ENCODE data around the gene SMIM24. TPM values are rescaled to one million over a fixed set of nuclear protein-coding genes. Genes with fewer than 3 reads are reported as not detected.
"Not testable (repeated sequence)": the region's sequence is repeated elsewhere in the genome, so short reads cannot be mapped to it uniquely, and the experiment has no call there.

SMIM24 gene
- not detected for total RNA-seq

DNA sequence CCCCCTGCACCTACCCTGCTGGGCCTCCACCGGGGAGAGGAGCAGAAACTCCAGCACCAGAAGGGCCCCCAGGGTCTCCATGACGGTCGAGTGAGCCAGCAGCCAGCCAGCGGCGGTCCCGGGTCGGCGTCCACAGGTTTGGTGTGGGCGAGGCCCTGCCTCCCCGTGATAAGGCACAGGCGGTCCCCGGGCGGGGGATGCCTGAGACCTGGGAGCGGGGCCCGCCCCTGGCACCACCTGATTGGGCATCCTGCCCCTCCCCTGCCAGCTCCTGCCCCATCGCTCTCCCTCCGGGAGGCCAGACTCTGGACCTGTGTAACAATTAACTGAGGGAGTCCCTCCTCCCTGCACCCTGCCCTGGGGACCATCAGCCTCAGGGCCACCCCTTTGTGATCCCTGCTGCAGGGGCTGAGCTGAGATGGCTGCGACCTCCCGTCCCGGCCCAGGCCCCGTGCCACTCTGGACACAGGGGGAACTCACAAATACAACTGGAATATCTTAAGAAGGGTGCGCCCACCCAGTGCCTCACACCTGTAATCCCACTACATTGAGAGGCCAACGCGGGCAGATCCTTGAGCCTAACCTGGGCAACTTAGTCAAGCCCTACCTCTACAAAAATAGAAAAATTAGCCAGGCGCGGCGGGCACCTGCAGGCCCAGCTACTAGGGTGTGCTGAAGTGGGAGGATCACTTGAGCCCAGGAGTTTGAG is at the start of gene SMIM24:
Gene SMIM24, minus strand, starts transcription at position 143 of the 709 bp plus-strand sequence. Its CDS starts 62 bp downstream, at position 81.
- DNase-seq: no peak

DNA sequence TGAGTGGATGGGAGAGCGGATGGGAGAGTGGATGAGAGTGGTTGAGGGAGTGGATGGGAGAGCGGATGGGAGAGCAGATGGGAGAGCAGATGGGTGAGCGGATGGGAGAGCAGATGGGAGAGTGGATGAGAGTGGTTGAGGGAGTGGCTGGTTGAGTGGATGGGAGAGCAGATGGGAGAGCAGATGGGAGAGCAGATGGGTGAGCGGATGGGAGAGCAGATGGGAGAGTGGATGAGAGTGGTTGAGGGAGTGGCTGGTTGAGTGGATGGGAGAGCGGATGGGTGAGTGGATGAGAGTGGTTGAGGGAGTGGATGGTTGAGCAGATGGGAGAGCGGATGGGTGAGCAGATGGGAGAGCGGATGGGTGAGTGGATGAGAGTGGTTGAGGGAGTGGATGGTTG is 49.0 kb upstream of the SMIM24 start:
- not testable (repeated sequence) for DNase-seq

DNA sequence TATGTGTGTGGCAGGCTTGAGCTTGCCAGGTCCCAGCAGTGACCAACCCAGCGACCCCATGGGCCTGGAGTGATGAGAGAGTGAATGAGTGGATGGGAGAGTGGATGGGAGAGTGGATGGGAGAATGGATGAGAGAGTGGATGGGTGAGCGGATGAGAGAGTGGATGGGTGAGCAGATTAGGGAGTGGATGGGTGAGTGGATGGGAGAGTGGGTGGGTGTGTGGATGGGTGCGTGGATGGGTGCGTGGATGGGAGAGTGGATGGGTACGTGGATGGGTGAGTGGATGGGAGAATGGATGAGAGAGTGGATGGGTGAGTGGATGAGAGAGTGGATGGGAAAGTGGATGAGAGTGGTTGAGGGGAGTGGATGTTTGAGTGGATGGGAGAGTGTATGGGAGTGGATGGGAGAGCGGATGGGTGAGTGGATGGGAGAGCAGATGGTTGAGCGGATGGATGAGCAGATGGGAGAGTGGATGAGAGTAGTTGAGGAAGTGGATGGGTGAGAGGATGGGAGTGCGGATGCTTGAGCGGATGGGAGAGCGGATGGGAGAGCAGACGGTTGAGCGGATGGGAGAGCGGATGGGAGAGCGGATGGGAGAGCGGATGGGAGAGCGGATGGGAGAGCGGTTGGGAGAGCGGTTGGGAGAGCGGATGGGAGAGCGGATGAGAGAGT is 48.4 kb upstream of the SMIM24 start:
- no peak for DNase-seq

DNA sequence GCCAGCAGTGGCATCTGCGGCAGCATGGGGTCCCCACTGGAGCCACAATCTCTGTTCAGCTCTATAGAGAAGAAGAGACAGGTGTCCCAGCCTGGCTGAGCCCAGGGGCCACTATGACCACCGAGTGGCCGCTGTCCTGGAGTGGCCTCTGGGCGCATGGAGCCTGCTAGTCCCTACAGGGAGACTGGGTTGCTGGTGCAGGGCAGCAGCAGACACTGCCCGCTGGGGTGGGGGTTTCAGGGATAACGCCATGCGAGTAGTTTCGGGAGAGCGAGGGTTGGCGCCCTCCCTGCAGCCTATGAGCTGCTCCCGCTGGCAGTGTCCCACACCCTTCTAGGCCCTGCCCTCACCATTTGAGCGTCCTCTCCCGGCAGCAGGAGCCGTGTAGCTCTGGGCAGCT is 47.8 kb upstream of the SMIM24 start:
- DNase-seq: no peak

DNA sequence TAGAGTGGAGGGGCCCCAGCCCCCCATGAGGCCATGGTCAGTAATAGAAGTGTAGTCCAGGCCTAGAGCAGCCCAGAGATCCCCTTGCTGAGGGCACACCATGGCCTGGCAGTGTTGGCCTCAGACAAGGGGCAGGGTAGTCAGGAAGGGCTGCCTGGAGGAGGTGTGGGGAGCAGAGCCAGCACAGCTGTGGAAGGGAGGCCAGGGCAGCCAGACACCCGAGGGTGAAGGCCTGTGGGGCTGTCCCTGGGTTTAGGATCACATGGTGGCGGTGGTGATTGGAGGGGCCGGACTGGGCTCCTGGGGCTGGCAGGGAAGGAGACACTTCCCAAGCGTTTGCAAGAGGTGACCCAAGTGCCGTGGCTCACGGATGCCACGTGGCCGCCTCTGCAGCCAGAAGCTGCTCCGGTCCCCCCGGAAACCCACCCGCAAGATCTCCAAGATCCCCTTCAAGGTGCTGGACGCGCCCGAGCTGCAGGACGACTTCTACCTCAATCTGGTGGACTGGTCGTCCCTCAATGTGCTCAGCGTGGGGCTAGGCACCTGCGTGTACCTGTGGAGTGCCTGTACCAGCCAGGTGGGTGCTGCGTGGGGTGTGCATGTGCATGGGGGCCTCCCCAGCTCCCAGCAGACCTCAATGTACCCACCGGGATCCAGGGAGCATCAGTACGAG is 47.0 kb upstream of the SMIM24 start:
- DNase-seq: no peak

DNA sequence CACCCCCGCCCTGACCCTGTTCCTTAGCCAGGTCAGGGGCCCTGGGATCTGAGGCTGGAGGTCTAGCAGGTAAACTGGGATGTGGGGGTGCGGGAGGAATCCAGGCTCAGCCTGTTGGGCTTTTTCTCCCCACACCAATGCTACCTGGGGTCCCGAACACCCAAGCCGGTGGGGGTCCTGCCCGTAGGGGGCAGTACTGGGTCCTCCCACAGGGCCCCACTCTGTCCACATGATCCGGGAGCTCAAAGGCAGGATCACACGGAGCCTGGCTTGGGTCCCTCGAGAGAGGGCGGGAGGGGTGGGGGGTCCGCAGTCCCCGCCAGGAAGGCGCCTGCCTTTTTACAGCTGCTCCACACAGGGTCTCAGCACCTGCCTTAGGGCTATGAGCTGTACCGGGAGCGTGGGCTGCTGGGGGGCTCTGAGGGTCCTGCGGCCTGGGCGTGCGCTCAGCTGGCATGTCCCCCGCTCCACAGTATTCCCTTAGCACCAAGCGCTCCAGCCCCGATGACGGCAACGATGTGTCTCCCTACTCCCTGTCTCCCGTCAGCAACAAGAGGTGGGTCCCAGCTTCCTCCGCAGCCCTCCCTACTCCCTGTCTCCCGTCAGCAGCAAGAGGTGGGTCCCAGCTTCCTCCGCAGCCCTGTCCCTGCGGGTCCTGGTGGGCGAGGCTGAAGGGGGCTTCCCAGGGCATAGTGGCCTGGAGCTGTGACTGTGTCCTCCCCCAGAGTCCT is 46.3 kb upstream of the SMIM24 start:
- no peak for DNase-seq

DNA sequence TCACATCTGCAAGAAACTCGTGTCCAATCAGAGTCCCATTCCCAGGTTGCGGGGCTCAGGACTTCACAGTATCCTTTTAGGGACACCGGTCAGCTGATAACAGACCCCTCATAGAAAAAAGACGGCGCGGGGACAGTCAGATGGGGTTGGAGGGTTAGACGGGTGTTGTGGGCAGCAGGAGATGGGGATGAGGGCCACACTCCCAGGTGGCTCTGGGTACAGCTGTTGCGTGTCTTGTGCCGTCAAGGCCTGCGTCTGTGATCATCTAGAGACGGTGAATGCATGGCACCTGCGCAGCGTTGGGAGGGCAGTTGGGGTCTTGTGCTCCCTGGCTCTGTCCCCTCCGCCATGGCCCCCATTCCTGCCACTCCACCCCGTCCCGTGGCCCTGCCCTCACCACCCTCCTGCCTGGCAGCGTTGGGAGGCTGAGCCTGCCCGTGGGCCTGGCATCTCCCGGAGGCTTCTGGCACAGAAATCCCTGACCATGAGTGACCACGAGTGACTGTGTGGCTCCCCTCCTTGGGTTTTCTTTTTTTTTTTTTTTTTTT is 44.7 kb upstream of the SMIM24 start:
- no peak for DNase-seq

DNA sequence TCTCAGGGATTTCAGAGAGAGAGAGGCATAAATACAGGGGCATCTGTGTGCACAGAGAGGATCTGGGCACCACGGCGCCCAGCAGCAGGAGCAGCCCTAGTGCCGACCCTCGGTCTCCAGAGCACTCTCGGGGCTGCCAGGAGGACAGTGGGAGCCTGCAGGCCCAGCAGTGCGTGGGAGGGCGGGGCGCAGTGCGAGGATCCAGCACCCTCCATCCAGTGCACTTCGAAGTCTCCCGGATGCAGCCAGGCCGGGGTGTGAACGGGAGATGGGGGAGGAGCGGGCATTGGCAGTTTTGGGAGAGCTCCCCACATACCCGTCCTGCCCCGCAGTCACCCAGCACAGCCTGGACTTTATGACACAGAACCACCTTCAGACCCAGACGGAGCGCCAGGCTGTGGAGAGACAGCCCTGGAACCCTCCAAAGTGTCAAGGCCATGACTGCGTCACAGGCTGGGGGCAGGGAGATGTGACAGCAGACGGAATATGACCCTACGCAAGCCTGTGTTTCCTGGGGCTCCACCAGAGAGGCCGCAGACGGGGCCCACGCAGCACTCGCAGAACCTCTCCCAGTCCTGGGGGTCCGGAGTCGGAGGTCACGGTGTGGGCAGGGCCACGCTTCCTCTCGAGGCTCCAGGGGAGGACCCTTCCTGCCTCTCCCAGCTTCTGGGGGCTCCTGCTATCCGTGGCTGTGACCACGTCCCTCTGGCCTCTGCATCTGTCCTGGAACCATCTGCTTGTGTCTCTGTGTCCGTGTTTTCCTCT is 43.9 kb upstream of the SMIM24 start:
- DNase-seq: no peak

DNA sequence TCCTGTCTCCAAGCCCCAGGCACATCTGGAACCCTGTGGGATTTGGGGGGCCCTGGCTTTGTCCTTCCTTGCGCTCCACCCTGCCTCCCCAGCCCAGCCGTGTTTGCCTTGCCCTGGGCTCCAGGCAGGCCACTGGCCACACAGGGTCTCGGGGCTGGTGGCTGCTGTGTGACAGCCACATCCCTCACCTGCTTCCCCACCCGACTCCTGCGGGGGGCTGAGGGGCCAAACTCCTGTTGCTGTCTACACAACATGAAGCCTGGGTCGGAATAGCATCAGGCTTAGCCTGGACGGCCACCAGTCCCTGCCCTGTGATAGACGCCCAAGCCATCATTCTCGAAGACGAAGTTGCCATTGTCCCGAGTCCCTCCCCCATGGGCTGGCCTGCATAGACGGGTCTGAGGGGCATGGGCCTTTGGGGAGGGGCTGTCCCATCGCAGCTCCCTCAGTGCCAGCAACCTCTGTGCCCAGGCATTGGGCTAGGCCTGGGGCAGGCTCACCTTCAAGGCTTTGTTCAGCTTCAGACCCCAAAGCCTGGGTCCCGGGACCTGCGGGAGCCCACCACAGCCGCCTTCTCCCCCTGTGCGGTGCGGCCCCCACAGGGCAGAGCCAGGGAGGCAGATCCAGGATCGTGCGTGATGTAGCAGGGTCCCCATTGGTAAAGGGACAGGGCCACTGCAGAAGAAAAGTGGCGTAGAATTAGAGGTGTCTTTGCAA is 43.2 kb upstream of the SMIM24 start:
- no peak for DNase-seq

DNA sequence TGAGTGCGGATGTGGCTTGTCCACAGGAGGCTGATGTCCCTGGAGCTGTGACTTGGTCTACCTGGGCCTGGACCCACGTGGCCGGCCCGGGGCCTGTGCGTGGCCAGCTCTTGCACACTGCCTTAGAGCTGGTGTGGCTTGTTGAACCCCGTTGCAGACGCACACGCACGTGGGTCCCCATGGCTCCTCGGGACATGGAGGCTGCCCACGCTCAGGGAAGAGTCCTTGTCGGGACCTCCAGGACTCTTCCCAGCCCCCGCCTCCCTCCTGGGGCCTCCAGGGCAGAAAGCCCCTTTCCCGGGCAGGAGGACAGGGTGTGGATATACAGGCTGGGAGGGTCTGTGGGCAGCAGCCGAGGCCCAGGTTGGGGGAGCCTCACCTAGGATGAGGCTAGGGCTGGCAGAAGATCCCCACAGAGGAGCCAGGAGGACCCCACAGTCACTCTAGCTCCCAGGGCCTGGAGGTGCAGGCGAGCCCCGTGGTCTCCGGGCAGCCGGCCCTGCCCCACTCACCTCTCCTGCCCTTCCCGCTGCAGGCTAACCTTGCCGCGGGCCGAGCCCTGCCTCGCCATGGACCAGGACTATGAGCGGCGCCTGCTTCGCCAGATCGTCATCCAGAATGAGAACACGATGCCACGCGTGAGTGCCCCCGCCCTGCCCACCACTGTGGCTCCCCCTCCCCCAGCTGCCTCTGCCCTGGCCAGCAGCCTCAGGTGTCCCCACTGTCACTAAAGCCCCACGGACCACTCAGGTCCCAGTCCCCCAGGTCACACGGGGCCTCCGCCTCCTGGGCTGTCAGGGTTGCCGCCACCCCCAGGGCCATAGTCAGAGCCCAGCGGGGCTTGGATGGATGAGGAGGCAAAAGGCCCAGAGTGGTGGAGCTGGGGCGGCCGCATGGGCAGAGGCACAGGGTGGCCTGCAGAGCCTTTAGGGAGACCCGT is 42.4 kb upstream of the SMIM24 start:
- DNase-seq: no peak

DNA sequence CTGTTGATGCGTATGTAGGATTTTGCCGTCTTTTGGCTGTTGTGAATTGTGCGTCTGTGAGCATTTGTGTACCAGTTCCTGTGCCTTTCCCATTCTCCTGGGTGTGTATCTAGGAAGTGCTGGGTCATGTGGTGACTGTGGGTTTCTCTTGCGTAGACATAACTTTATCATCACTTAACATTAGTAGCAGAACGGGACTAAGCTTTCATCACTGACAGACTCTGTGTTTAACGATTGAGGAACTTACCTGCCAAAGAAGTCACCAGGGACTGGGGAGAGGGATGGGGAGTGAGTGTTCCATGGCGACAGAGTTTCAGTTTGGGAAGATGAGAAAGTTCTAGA is 40.8 kb upstream of the SMIM24 start:
- no peak for DNase-seq

DNA sequence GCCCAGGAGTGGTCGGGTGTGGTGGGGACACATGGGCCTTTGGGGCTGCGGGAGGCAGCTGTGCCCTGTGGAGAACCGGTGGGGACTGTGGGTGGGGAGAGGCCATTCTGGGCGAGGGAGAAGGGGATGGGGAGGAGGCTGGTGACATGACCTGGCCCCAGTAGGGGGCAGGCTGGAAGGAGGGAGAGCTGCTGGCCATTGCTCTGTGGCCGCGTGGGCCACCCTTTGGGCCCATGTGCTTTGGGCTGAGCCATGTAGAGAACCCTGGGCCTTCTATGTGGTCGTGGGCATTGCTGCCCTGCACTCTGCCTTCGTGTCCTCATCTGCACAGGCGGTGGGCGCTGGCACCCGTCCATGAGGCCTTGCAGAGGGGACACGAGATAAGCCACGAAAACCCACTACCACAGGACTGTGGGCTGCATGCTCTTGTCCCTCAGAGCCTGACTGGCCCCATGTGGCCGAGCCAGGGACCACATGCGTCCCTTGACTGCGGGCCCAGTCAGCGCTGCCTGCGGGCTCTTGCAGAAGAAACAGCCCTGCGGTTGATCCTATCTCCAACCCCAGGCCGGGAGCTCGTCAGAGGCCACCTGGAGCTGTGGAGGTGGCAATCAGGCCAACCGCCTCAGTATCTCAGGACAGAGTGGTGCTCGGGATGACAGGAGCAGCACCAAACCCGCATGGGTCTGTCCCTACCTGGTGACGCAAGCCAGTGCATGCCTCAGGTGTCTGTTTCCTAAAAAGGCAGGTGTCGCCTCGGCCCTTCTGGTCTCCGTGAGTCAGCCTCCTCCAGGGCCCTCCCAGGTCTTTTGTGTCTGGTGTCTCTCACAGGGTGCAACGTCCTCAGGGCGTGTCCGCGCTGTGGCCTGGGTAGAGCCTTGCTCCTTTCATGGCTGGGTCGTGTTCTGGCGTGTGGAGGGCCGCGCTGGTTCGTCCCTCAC is 40.1 kb upstream of the SMIM24 start:
- peak; percentile 58 for DNase-seq

DNA sequence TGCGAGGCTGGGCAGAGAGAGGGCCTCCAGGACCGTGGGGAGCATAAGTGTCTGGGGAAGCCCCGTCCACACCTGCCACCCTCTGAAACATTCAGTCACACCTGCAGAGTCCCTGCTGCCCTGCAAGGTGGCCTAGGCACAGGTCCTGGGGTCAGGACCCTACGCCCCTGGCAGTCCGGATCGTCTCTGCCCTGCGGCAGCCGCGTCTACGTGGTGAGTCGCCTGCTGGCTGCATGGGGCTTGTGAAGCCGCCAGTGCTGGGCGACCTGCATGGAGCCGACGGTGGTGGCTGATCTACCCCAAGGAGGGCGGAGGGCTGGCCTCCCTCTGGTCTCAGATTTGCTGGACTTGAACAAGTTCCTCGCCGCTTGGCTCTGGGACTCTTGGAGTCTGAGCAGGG is 38.8 kb upstream of the SMIM24 start:
- no peak for DNase-seq

DNA sequence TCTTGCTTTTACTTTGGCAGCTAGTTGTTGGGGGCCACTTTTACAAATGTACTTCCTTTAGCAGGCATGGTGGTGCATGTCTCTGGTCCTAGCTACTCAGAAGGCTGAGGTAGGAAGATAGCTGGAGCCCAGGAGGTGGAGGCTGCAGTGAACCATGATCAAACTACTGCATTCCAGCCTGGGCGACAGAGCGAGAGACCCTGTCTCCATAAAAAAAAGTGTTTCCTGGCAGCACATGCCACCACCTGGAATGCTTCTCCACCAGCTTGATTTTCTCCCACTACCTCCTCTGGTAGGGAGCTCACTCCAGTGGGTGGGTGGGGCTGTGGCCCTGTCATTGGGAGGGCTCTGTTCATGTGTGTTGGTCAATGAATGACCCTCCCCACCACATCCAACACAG is 38.3 kb upstream of the SMIM24 start:
- no peak for DNase-seq

DNA sequence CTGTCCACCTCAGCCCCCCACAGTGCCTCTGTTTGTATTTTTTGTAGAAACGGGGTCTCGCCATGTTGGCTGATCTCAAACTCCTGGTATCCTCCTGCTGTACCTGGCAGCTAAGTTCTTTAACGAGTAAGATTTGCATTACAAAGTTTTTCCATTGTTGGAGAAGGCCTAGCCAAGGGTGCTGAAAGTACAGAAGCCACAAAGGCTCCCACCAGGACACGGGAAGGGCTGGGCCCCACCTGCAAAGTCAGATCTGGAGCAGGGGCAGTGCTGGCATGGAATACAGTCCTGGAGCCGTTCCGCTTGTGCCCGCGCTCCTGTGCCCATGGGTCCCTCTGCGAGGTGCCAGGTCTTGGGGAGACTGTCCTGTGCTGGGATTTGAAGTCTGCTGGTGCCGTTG is 37.9 kb upstream of the SMIM24 start:
- no peak for DNase-seq

DNA sequence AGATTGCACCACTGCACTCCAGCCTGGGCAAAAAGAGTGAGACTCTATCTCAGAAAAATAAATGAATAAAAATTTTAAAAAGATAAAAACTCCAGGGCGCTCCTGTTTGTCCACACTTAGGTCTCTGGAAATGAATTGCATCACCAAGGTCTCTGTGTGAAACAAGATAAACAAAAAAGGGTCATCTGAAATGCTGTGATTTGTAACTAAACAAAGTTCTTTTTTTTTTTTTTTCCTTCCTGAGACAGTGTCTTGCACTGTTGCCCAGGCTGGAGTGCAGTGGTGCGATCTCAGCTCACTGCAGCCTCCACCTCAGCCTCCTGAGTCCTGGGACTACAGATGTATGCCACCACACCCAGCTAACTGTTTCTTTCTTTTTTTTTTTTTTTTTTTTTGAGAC is 37.3 kb upstream of the SMIM24 start:
- no peak for DNase-seq

DNA sequence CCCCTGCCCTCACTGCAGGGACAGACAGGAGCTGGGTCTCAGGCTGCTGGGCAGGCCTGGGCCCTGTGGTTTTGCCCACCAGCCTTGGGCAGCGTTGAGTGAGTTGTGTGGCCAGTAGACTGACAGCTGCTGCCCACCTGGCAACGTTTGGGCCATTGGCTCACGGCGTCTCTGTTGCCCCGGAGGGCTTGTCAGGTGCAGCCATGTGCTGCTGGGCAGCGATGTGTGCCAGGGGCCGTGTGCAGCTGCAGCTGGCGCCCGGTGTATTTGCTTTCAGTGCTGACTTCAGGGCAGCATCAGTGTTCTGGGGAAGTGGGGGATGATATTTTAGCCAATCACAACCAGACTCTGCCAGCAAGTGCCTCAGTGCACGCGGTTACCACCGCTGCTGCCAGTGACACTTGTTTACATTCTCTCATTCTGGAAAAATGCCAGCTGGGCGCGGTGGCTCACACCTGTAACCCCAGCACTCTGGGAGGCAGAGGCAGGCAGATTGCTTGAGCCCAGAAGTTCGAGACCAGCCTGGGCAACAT is 36.4 kb upstream of the SMIM24 start:
- DNase-seq: peak; percentile 53

DNA sequence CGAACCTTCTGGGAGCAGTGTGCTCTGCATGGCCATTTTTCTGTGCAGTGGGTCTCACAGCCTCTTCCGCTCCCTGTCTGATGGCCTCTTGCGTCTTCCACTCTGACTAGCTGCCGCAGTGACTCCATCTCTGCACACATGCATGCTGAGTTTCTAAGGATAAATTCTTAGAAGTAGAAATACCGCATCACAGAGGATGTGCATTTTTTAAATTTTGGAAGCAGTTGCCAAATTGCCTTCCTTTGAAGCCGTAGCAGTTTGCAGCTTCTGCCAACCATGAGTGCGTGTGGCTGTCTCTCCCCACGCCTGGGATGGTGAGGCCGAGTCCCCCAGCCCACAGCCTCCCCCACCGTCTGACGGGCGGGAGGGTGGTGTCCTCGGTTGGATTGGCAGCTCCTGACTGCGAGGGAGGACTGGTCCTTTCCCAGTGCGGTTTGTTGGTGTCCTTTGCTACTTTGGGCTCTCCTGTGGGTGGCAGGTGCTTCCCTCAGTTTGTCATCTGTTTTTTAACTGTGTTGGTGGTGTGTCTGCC is 35.6 kb upstream of the SMIM24 start:
- no peak for DNase-seq

Data from tongue (tissue), 2 donors.